Heart left ventricle (tissue), 13 donors: Measurements from ENCODE around the gene CCDC169.

Experiments
- CTCF ChIP-seq, 12 donors: fragments of 200-600 bp; sonication (generic) in 4 of 12; IDR thresholded peaks; one replicate each; pipeline versions ENCODE4 v1.5.0 to v1.8.0; 2018 to 2022; ENCODE audit warnings: antibody characterized with exemption in 12 of 12, mild to moderate bottlenecking in 5 of 12
- POLR2A ChIP-seq, 2 donors: fragments of 450-650 bp; IDR thresholded peaks; one replicate each; pipeline ENCODE4 v1.6.1; 2017; ENCODE audit warnings: antibody characterized with exemption in 2 of 2, mild to moderate bottlenecking in 2 of 2, moderate library complexity in 2 of 2
- donor health status: ischemic (EF 13 %, LVEDD 7.1; RV severe dilation, severe dysfunction).
- donor health status: DM: no; HTN: yes; CAD: no.
- donor health status: DM: no; HTN: no; CAD: no.
- donor health status: ischemic (EF 25% LVEDD 6.9; RV normal size, moderate dysfunction).
- donor health status: ischemic (EF 25% LVEDD 5.7; RV mildly dilated, moderate dysfunction).
- donor health status: ischemic (EF 35%, LVEDD 5.7; RV mildly dilated, moderate dysfunction).
- donor health status: nonischemic (EF 11% LVEDD 7.7; RV severe dilation, severe dysfunction).
- donor health status: DM: yes; HTN: yes; CAD: no.
- donor health status: PGD.
- donor health status: ischemic (EF 29% LVEDD 5.4; RV normal size, mild dysfunction).
- donor health status: nonischemic (EF 23%, LVEDD 6.1; RV moderate dilation, normal function).

- TF ChIP-seq CTCF (IDR thresholded peaks at IDR 0.05) (no peak), POLR2A (IDR thresholded peaks at IDR 0.05) (no peak)
These were observed 47.3 kb upstream of the CCDC169 start for GRCh38 chr13:36344886-36345437.
